Ecto neural progenitor cell (in vitro differentiated cells): ENCODE results near the gene DDX19B.
"Not testable (repeated sequence)": the region's sequence is repeated elsewhere in the genome, so short reads cannot be mapped to it uniquely, and the experiment has no call there.

Source experiments
- DNase-seq: peaks from one replicate; pipeline ENCODE4 v3.0.0-alpha.2; 2018; ENCODE audit warnings: low spot score

The DDX19B gene

GRCh38 chr16:70298988-70299938 is at the start of gene DDX19B:
DDX19B (plus strand) TSS chr16:70299186; CDS start chr16:70299298, 112 bp downstream.
- DNase-seq = peak; percentile 81

- DNase-seq = not testable (repeated sequence)
These were observed 49.3 kb upstream of the DDX19B start for GRCh38 chr16:70249697-70250096.

GRCh38 chr16:70250748-70251628 is 48.0 kb upstream of the DDX19B start:
- peak; percentile 69 for DNase-seq

GRCh38 chr16:70251629-70252354 is 47.2 kb upstream of the DDX19B start, which contains the start of gene EXOSC6:
EXOSC6 (minus strand) TSS chr16:70251940; CDS start chr16:70251900, 40 bp downstream.
- peak; percentile 96 for DNase-seq

GRCh38 chr16:70252355-70252988 is 46.5 kb upstream of the DDX19B start:
- peak; percentile 66 for DNase-seq

GRCh38 chr16:70253291-70254106 is 45.5 kb upstream of the DDX19B start:
- peak; percentile 63 for DNase-seq

- DNase-seq = no peak
These were observed 44.6 kb upstream of the DDX19B start for GRCh38 chr16:70254180-70254964.

- no peak for DNase-seq
These were observed 44.1 kb upstream of the DDX19B start for GRCh38 chr16:70254965-70255286.

GRCh38 chr16:70255574-70255973 is 43.4 kb upstream of the DDX19B start:
- no peak for DNase-seq

GRCh38 chr16:70257391-70257790 is 41.6 kb upstream of the DDX19B start:
- DNase-seq = peak; percentile 26

GRCh38 chr16:70258065-70258464 is 40.9 kb upstream of the DDX19B start:
- peak; percentile 36 for DNase-seq

- DNase-seq = no peak
These were observed 40.0 kb upstream of the DDX19B start for GRCh38 chr16:70258946-70259345.

GRCh38 chr16:70259903-70260302 is 39.1 kb upstream of the DDX19B start:
- not testable (repeated sequence) for DNase-seq

- peak; percentile 63 for DNase-seq
These were observed 31.5 kb upstream of the DDX19B start for GRCh38 chr16:70267516-70267915.

GRCh38 chr16:70267922-70268321 is 31.1 kb upstream of the DDX19B start:
- DNase-seq = not testable (repeated sequence)

- no peak for DNase-seq
These were observed 29.5 kb upstream of the DDX19B start for GRCh38 chr16:70269471-70269870.

GRCh38 chr16:70270176-70270575 is 28.8 kb upstream of the DDX19B start:
- no peak for DNase-seq

GRCh38 chr16:70271696-70272095 is 27.3 kb upstream of the DDX19B start:
- no peak for DNase-seq

- DNase-seq = no peak
These were observed 22.6 kb upstream of the DDX19B start for GRCh38 chr16:70276392-70276791.
